GM19438 (cell line): ENCODE data around the gene MYO5C.
"Not testable (repeated sequence)": the region's sequence is repeated elsewhere in the genome, so short reads cannot be mapped to it uniquely, and the experiment has no call there.

Experiments
- ATAC-seq: cut with Tn5 transposase; IDR thresholded peaks from one replicate; pipeline ENCODE4 v1.9.1; 2021; ENCODE audit warnings: low read depth; ENCODE audit not compliant: unreplicated experiment

The MYO5C gene

DNA sequence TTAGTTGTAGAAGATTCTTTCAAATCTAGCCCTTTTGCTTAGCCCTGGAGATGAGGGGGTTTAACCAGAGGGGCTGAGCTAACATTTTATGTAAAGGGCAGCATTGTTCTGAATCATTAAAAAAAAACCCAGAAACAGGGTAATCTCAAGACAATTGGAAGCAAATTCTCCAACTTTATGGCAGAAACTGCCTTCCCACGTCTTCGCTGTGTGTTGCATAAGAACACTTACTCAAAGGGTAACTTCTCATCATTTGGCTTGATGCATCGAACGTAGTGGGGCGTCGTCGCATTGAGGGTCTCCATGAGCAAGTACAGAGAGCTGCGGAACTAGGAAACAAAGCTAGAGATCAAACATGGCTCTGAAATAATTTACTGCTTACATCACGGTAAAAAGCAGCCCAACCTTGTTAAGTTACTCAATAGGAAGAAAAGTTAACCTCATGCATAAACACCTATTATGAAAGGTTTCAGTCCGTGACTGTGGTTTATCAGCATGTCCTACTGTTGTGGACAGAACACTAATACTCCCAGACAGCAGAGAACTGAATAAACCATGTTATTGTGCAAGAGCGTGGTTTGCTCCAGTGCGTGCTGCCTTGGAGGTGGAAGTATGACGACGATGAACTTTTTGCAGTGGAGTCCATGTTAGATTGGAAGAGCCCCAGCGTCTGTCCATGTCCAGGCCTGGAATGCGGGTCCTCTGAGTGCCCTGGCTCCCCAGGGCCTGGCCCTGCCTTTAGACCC lies 48.7 kb downstream of the MYO5C start:
- ATAC-seq: no peak

GRCh38 chr15:52243697-52244555 lies 51.7 kb downstream of the MYO5C start:
- no peak for ATAC-seq

- no peak for ATAC-seq
Observed at GRCh38 chr15:52243286-52243685, 52.3 kb downstream of the MYO5C start.

- ATAC-seq: no peak
Observed at GRCh38 chr15:52241489-52241888, 54.1 kb downstream of the MYO5C start.

- no peak for ATAC-seq
Observed at GRCh38 chr15:52240166-52240565, 55.4 kb downstream of the MYO5C start.

DNA sequence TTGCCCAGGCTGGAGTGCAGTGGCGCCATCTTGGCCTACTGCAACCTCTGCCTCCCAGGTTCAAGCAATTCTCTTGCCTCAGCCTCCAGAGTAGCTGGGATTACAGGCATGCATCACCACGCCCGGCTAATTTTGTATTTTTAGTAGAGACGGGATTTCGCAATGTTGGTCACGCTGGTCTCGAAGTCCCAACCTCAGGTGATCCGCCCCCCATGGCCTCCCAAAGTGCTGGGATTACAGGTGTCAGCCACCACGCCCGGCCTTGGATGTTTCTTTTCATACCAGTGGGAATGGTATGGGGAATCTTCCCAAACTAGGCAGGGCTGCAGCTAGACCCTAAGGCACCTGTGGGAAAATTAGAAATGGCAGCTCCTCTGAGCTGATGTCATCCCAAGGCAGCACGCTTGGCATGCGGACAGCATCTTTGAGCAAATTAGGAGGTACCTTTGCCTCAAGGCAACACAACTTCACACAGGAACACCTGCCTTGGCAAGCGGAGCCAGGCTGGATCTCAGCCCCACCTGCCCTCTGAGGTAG lies 56.5 kb downstream of the MYO5C start:
- not testable (repeated sequence) for ATAC-seq

- ATAC-seq: no peak
Observed at GRCh38 chr15:52238149-52238548, 57.5 kb downstream of the MYO5C start.

DNA sequence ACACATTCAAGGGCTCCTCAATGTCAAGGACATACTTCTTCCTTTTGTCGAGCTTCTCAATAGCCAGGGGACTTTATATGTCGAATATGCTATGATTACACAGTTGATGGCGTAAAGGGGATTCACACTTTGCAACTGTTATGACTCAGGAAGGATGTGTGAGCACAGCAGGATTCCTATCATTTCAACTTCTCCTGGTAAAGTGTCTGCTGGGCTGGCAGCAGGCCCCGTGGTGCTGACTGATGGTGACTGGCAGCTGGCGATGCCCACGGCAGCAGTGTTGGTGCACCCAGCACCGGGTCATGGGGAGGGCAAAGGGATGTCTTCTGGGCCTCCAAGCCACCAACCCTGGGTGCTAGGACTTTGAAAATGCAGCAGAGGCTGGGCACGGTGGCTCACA lies 59.6 kb downstream of the MYO5C start:
- ATAC-seq: no peak

- ATAC-seq: no peak
Observed at GRCh38 chr15:52234596-52235541, 60.7 kb downstream of the MYO5C start.

DNA sequence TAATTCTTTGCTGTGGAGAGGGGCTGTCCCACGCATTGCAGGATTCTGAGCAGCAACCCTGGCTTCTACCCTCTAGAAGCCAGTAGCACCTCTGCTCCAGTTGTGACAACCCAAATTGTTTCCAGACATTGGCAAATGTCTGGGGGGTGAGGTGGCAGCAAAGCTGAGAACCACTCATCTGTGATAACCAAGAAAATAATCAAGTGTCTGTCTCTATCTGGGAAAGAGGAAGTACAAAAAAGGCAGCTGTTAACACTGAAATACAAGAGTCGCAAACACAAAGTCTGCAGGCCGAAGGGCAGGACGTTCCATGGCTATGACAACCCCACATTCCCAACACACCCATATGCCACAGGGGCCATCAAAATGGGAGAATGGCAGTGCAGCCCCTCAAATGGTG lies 62.2 kb downstream of the MYO5C start:
- no peak for ATAC-seq

- ATAC-seq: no peak
Observed at GRCh38 chr15:52232327-52232726, 63.3 kb downstream of the MYO5C start.

DNA sequence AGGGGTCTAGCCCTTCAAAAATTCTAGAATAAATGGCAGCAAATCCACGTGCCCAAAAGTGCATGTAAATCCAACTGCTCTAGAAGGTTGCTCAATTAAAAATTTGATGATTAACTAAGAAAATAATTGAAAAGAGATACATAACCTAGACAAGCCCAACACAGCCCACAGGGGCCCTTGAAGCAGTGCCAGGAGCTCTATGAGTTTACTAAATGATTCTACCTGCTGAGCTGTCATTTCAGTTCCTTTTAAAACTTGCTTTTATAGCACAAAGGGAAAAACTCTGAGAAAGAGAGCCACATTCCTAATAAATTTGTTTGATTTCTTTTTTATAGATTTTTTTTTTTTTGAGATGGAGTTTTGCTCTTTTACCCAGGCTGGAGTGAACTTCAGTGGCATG lies 65.5 kb downstream of the MYO5C start:
- ATAC-seq: no peak

- no peak for ATAC-seq
Observed at GRCh38 chr15:52228921-52229320, 66.7 kb downstream of the MYO5C start.

- peak; percentile 57 for ATAC-seq
Observed at GRCh38 chr15:52227456-52227855, 68.1 kb downstream of the MYO5C start.

DNA sequence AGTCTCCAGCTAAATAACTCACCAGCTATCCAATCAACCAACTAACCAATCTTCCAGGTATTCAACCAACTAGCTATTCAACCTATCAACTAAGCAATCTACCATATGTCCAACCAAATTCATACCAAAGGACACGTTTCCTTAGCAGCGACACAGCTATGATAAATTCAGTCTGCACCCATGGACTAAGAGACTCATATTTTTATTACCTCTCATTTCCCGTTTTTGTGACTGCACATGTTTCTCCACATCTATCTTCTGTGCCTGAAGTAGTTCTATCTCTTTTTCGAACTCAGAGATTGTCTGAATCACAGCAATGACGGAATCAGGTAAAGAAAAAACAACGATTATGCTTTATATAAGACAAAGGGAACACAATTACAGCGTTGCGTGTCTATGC lies 70.4 kb downstream of the MYO5C start:
- ATAC-seq: no peak

DNA sequence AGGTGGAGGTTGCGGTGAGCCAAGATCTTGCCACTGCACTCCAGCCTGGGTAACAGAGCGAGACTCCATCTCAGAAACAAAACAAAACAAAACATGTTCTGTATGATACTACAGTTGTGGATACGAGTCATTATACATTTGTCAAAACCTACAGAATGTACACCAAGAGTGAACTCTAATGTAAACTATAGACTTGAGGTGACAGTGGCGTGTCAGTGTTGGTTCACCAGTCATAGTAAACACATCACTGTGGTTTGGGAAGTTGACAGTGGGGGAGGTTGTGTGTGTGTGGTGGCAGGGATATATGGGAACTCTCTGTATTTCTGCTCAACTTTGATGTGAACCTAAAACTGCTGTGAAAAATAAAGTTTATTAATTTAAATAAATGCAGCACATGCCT lies 71.4 kb downstream of the MYO5C start:
- no peak for ATAC-seq

DNA sequence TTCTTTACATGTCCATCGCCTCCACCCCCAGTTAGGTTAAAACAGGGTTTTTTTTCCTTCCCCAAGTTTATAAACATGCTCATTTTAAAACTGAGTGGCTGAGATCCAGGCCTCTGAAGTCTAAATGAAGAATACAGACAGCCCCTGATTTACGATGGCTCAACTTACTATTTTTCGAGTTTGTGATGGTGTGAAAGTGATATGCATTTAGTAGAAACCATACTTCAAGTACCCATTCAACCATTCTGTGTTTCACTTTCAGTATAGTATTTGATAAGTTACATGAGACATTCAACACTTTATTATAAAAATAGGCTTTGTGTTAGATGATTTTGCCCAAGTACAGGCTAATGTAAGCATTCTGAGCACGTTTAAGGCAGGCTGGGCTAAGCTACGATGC lies 73.9 kb downstream of the MYO5C start:
- no peak for ATAC-seq

DNA sequence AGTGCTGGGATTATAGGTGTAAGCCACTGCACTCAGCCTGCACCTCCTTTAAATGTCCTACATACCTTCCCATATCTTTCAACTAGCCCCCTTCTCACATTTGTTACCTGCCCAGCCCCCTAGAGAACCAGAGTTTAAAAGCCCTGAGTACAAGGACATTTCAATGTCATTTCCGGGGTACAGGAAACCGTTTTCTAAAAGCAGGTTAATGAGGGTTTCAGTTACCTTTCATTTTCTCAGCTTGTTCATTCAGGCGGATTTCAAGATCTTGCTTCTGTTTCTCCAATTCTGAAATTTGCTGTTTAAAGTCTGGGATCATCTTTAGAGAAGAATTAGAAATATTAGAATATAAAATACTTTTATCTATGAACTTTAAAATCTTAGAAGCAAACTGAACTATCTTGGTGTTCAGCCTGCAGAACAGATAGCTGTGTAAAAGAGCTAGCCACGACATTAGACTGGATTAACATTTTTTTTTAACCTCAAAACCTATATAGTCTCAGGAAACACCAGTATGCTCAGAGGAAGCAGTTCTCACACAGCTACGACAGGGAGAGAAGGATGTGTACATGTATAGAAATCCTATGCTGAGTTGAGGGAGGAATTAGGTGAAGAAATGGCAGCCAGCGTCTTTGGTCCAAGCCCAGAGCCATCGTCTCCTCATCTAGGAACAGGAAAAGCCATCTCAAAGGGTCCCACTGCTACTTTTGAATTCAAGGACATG lies 74.5 kb downstream of the MYO5C start:
- ATAC-seq: no peak

DNA sequence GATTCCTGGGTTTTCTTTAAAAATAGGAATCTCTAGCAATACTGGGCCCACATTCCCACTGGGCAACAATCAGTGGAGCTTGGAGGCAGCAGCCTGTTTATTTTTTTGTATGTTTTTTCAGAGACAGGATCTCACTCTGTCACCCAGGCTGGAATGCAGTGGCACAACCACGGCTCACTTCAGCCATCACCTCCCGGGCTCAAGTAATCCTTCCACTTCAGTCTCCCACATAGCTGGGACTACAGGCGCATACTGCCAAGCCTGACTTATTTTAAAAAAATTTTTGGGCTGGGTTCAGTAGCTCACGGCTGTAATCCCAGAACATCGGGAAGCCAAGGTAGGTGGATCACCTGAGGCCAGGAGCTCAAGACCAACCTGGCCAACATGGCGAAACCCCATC lies 75.4 kb downstream of the MYO5C start:
- ATAC-seq: no peak

- ATAC-seq: no peak
Observed at GRCh38 chr15:52218816-52219215, 76.8 kb downstream of the MYO5C start.
